SK-N-MC (cell line): ENCODE measurements around the gene GPC5.

Experiments
- DNase-seq: peaks from one replicate; pipeline ENCODE4 v3.0.0-alpha.2; 2011; ENCODE audit warnings: low read depth, low spot score
- H3K27ac ChIP-seq: fragments of 200-600 bp; sonication (generic); 2 replicates; pipeline ENCODE4 v1.5.1; 2016; ENCODE audit warnings: mixed run types
- H3K36me3 ChIP-seq: fragments of 200-600 bp; sonication (generic); 2 replicates; pipeline ENCODE4 v1.6.1; 2017; ENCODE audit warnings: antibody characterized with exemption, low read length, mixed read lengths; ENCODE audit not compliant: insufficient read depth
- H3K4me3 ChIP-seq: fragments of 200-600 bp; sonication (generic); 2 replicates; pipeline ENCODE4 v1.5.1; 2016
- H3K9ac ChIP-seq: fragments of 200-600 bp; sonication (generic); 2 replicates; pipeline ENCODE4 v1.8.0; 2017; ENCODE audit warnings: mixed run types, mixed read lengths; ENCODE audit not compliant: insufficient read length
- H3K9me3 ChIP-seq: fragments of 200-600 bp; sonication (generic); 2 replicates; pipeline ENCODE4 v1.6.1; 2017; ENCODE audit warnings: low read depth, mild to moderate bottlenecking, antibody characterized with exemption, low read length, moderate library complexity, mixed read lengths
- EZH2 ChIP-seq: fragments of 200-600 bp; sonication (generic); IDR thresholded peaks from one replicate; pipeline ENCODE4 v1.6.1; 2017; ENCODE audit warnings: antibody characterized with exemption
- FOXP2 ChIP-seq: optimal IDR thresholded peaks from 2 replicates; pipeline ENCODE3; 2011; ENCODE audit warnings: mild to moderate bottlenecking, moderate library complexity; ENCODE audit not compliant: insufficient read depth; ENCODE audit errors: extremely low read length, control extremely low read depth
- POLR2AphosphoS5 ChIP-seq: IDR thresholded peaks from 2 replicates; pipeline ENCODE4 v1.6.1; 2012; ENCODE audit warnings: mild to moderate bottlenecking, low read depth, low read length, borderline replicate concordance

GPC5 gene

DNA sequence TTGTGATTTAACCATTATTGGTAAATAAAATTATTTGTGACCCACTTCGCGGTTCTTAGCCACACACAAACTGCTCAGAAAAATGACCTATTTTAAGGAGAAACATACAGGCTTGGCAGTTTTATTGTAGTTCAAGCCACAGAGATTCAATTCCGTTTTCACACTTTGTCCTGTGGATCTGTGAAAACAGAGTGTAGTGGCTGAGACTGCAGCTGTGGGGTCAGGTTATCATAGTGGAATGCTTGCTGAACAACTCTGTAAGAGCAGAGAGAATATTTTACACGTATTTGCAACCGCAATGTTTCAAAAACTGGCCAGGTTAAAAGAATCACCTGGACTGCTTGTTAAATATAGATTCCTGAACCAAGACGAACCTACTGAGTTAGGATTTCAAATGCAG lies 292.5 kb downstream of the GPC5 start:
- H3K27ac ChIP-seq: no peak overlapping the region
- no peak overlapping the region for H3K9ac ChIP-seq
- H3K4me3 ChIP-seq: no peak overlapping the region
- DNase-seq: no peak
- no peaks in the 10 kb centered on the region for H3K9me3 ChIP-seq
- TF ChIP-seq EZH2 (no peak), POLR2AphosphoS5 (no peak), FOXP2 (no peak)
- no peaks in the 10 kb centered on the region for H3K36me3 ChIP-seq

DNA sequence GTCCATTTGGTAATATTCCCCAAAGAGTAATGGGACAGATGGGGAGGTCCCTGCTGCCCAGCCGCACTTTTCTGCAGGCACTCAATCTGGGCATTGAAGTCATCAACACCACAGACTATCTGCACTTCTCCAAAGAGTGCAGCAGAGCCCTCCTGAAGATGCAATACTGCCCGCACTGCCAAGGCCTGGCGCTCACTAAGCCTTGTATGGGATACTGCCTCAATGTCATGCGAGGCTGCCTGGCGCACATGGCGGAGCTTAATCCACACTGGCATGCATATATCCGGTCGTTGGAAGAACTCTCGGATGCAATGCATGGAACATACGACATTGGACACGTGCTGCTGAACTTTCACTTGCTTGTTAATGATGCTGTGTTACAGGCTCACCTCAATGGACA lies 295.0 kb downstream of the GPC5 start:
- H3K36me3 ChIP-seq: no peaks in the 10 kb centered on the region
- no peak for TF ChIP-seq FOXP2
- no peak for TF ChIP-seq EZH2
- no peak for TF ChIP-seq POLR2AphosphoS5
- no peak overlapping the region for H3K9ac ChIP-seq
- no peak overlapping the region for H3K4me3 ChIP-seq
- H3K9me3 ChIP-seq: no peaks in the 10 kb centered on the region
- no peak for DNase-seq
- H3K27ac ChIP-seq: no peak overlapping the region

DNA sequence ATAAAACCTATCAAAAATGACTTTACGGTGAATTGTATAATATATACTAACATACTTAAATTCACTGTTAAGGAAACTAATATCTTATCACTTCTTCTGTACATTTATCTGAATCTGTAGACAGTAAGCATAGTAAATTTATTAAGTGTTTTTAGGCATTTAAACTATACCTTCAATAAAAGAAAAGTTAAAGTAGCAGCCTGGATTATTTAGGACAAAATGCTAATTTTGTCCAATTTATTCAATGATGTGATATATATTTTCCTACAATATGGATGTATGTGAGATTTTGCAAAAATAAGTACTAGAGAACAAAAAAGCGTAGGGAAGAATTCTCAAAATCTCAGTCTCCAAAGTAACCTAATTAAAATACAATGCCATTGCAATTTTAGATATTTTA lies 299.9 kb downstream of the GPC5 start:
- Histone ChIP-seq H3K36me3 (no peaks in the 10 kb centered on the region), H3K4me3 (no peak overlapping the region), H3K9me3 (no peaks in the 10 kb centered on the region; the same call in 1 of the 2 replicates), H3K27ac (no peak overlapping the region), H3K9ac (no peak overlapping the region)
- TF ChIP-seq EZH2 (no peak), POLR2AphosphoS5 (no peak), FOXP2 (no peak)
- DNase-seq: no peak

DNA sequence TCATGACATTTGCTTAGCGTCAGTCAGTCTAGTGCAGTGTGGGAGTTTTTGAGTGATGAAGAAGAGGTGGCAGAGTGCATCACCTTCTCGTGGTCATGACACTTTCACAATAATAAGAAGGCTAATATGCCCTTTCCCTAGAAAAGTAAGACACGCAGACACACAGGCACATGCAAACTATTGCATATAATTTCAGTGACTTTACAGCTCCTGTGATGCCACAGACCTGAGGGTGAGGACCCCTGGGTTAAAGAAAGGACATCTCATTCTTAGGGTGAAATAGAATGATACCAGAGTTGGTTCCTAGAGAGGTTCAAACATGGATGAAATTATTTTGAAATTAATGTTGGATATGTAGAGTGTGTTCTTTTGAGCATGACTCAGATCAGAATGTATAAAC lies 300.3 kb downstream of the GPC5 start:
- no peaks in the 10 kb centered on the region for H3K36me3 ChIP-seq
- no peak overlapping the region for H3K4me3 ChIP-seq
- no peak overlapping the region for H3K27ac ChIP-seq
- TF ChIP-seq FOXP2: no peak
- no peak for DNase-seq
- no peak overlapping the region for H3K9ac ChIP-seq
- no peaks in the 10 kb centered on the region; the same call in 1 of the 2 replicates for H3K9me3 ChIP-seq

DNA sequence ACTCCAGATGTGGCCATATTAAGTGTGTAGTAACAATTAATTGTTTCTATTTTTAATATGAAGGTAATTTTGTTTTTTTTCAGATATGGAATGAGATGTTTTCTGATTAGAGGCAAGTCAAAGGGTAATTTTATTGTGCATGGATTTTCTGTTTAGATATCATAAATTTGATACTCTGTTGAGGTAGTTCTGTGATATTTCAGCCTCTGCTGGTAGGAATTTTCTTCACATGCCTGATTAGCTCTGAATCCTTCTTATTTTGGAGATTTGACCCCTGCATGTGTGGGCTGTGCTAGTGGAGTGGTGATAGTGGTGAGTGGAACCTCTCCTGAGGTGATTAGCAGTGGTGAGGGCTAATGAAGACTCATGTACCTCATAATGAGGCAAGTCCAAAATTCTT lies 301.4 kb downstream of the GPC5 start:
- Histone ChIP-seq H3K27ac (no peak overlapping the region), H3K4me3 (no peak overlapping the region), H3K9me3 (no peaks in the 10 kb centered on the region; the same call in 1 of the 2 replicates), H3K9ac (no peak overlapping the region), H3K36me3 (no peaks in the 10 kb centered on the region)
- TF ChIP-seq EZH2 (no peak), FOXP2 (no peak)
- DNase-seq: no peak

DNA sequence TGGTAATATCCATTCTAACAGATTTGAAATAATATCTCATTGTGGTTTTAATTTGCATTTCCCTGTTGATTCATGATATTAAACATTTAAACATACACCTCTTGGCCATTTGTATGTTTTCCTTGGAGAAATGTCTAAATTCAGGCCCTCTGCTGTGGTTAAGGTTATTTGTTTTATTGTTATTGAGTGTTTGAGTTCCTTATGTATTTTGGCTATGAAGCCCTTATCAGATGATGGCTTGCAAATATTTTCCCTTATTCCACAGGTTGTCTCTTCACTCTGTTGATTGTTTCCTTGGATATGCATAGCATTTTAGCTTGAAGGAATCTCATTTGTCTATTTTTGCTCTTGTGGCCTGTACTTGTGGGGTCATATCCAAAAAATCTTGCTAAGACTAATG lies 303.6 kb downstream of the GPC5 start:
- Histone ChIP-seq H3K36me3 (no peaks in the 10 kb centered on the region), H3K9me3 (no peaks in the 10 kb centered on the region; the same call in 1 of the 2 replicates), H3K27ac (no peak overlapping the region), H3K9ac (no peak overlapping the region), H3K4me3 (no peak overlapping the region)
- TF ChIP-seq FOXP2 (no peak), POLR2AphosphoS5 (no peak)
- DNase-seq: no peak

DNA sequence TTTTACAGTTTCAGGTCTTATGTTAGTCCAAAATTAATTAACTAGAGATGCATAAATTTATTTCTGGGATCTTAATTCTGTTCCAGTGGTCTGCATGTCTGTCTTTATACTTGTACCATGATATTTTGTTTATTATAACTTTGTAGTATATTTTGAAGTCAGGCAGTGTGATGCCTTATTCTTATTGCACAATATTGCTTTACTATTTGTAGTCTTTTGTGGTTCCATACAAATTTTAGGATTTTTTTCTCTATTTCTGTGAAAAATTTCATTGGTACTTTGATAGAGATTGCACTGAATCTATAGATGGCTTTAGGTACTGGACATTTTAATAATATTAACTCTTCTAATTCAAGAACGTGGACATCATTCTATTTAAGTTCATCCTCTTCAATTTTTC lies 304.0 kb downstream of the GPC5 start:
- Histone ChIP-seq H3K4me3 (no peak overlapping the region), H3K9ac (no peak overlapping the region), H3K27ac (no peak overlapping the region), H3K9me3 (no peaks in the 10 kb centered on the region; the same call in 1 of the 2 replicates), H3K36me3 (no peaks in the 10 kb centered on the region)
- no peak for TF ChIP-seq EZH2
- no peak for TF ChIP-seq POLR2AphosphoS5
- TF ChIP-seq FOXP2: no peak
- no peak for DNase-seq

DNA sequence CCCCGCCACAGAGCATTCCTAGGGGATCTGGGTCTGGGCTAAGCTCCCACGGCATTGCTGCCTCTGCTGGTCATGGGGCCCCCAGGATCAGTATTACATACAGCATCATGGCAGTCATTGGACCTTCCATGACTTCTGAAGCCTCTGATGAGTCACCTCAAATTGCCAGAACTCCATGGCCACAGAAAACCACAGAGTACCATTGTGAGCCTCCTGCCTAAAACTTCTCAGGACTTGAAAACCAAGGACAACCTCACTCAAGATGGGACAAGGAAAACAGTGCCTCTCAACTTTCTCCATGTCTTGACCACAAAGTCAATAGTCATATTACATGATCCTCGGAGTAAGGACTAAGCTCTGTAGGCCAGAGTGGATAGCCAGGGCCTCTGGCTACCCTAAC lies 306.0 kb downstream of the GPC5 start:
- no peaks in the 10 kb centered on the region for H3K36me3 ChIP-seq
- H3K27ac ChIP-seq: no peak overlapping the region
- no peaks in the 10 kb centered on the region; the same call in 1 of the 2 replicates for H3K9me3 ChIP-seq
- H3K4me3 ChIP-seq: no peak overlapping the region
- DNase-seq: no peak
- no peak overlapping the region for H3K9ac ChIP-seq
- no peak for TF ChIP-seq FOXP2
- no peak for TF ChIP-seq POLR2AphosphoS5
- TF ChIP-seq EZH2: no peak

DNA sequence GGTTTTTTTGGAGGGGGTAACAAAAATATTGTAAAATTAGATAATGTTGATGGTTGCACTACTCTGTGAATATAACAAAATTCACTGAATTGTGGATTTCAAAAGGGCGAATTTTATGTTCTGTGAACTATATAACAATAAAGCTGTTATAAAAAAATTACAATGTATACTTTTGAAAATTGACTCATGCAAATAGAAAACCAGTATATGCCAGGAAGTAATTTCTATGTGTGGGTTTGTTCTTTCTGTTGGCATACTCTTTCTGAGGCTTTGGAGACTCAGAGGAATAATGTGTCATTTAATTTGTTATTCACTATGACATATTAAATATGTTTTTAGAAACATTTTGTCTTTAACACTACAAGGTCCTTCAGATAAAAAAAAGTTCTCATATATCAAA lies 310.1 kb downstream of the GPC5 start:
- no peaks in the 10 kb centered on the region for H3K9me3 ChIP-seq
- no peak overlapping the region for H3K27ac ChIP-seq
- TF ChIP-seq EZH2 (no peak), POLR2AphosphoS5 (no peak)
- H3K9ac ChIP-seq: no peak overlapping the region
- no peak for DNase-seq
- no peak overlapping the region for H3K4me3 ChIP-seq
- no peaks in the 10 kb centered on the region for H3K36me3 ChIP-seq

DNA sequence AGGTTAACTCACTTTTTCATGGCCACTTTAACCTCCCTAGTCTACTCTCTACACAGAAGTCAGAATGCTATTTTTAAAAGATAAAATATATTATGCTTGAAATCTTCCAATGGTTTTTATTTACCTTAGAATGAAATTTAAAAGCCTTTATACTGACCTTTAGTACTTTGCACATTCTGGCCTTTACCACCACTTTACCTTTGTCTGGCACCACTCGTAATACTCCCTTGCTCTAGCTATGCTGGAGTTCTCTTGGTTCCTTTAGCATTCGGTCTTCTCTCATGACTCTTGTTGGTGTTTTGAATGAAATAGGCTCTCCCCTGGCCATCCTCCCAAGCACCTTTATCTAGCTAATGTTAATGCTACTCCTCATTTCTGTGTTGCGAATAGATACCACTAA lies 310.8 kb downstream of the GPC5 start:
- no peak overlapping the region for H3K4me3 ChIP-seq
- H3K36me3 ChIP-seq: no peaks in the 10 kb centered on the region
- H3K27ac ChIP-seq: no peak overlapping the region
- no peak for TF ChIP-seq POLR2AphosphoS5
- TF ChIP-seq FOXP2: no peak
- TF ChIP-seq EZH2: no peak
- H3K9ac ChIP-seq: no peak overlapping the region
- H3K9me3 ChIP-seq: no peaks in the 10 kb centered on the region
- no peak for DNase-seq

DNA sequence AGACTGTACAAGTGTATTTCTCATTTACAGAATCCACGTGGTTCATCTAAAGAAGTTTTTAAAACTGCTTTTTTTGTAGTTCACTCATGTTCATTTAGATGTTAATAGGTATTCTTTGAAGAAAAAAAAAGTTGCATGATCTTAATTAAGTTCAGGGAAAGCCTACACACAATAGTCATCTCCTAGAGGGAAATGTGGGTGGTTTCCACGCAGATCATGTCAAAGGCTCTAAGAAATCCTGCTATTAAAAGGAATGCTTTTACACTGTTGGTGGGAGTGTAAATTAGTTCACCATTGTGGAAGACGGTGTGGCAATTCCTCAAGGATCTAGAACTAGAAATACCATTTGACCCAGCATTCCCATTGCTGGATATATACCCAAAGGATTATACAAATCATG lies 312.3 kb downstream of the GPC5 start:
- Histone ChIP-seq H3K36me3 (no peaks in the 10 kb centered on the region), H3K4me3 (no peak overlapping the region), H3K9ac (no peak overlapping the region), H3K27ac (no peak overlapping the region), H3K9me3 (no peaks in the 10 kb centered on the region)
- TF ChIP-seq POLR2AphosphoS5: no peak
- no peak for TF ChIP-seq FOXP2
- TF ChIP-seq EZH2: no peak
- no peak for DNase-seq
